Smooth muscle cell (in vitro differentiated cells): ENCODE measurements around the gene FSIP1. TPM values are rescaled to one million over a fixed set of nuclear protein-coding genes. Genes with fewer than 3 reads are reported as not detected.
"Not testable (repeated sequence)": the region's sequence is repeated elsewhere in the genome, so short reads cannot be mapped to it uniquely, and the experiment has no call there.

Experiments used
- DNase-seq: peaks from one replicate; lab custom pipeline; 2025; ENCODE audit not compliant: unreplicated experiment; lab: John Stamatoyannopoulos, UW
- H2AFZ ChIP-seq: fragments of 200-600 bp; sonication (generic); 2 replicates; pipeline ENCODE4 v1.6.0; 2016; ENCODE audit warnings: antibody characterized with exemption, low read depth, mild to moderate bottlenecking
- H3F3A ChIP-seq: fragments of 200-600 bp; sonication (generic); 2 replicates; pipeline ENCODE4 v1.6.0; 2017; ENCODE audit warnings: antibody characterized with exemption, low read depth
- H3K27ac ChIP-seq: fragments of 200-600 bp; sonication (generic); 2 replicates; pipeline ENCODE4 v1.5.1; 2016; ENCODE audit warnings: low read depth, mild to moderate bottlenecking
- H3K27me3 ChIP-seq: fragments of 200-600 bp; sonication (generic); 2 replicates; pipeline ENCODE4 v1.6.1; 2016; ENCODE audit warnings: low read depth, mild to moderate bottlenecking
- H3K36me3 ChIP-seq: fragments of 200-600 bp; sonication (generic); 2 replicates; pipeline ENCODE4 v1.5.1; 2016; ENCODE audit warnings: low read depth
- H3K4me1 ChIP-seq: fragments of 200-600 bp; sonication (generic); 2 replicates; pipeline ENCODE4 v1.5.1; 2016; ENCODE audit warnings: low read depth
- H3K4me2 ChIP-seq: fragments of 200-600 bp; sonication (generic); 2 replicates; pipeline ENCODE4 v1.6.0; 2016; ENCODE audit warnings: mild to moderate bottlenecking
- H3K4me3 ChIP-seq: fragments of 200-600 bp; sonication (generic); 2 replicates; pipeline ENCODE4 v1.5.1; 2016; ENCODE audit warnings: mild to moderate bottlenecking
- H3K79me2 ChIP-seq: fragments of 200-600 bp; sonication (generic); 2 replicates; pipeline ENCODE4 v1.6.0; 2016; ENCODE audit warnings: low read depth, mild to moderate bottlenecking
- H3K9ac ChIP-seq: fragments of 200-600 bp; sonication (generic); 2 replicates; pipeline ENCODE4 v1.6.0; 2016; ENCODE audit warnings: low read depth
- H3K9me3 ChIP-seq: fragments of 200-600 bp; sonication (generic); replicated peaks from 2 replicates; pipeline ENCODE4 v1.5.1; 2016; ENCODE audit warnings: low read depth
- H4K20me1 ChIP-seq: fragments of 200-600 bp; sonication (generic); 2 replicates; pipeline ENCODE4 v1.6.0; 2016; ENCODE audit warnings: low read depth
- CTCF ChIP-seq: fragments of 200-600 bp; sonication (generic); IDR thresholded peaks from 2 replicates; pipeline ENCODE4 v1.5.1; 2017; ENCODE audit warnings: borderline replicate concordance, mild to moderate bottlenecking, antibody characterized with exemption; ENCODE audit not compliant: insufficient read depth, poor library complexity, severe bottlenecking
- WGBS: methylation state at CpG from one replicate; pipeline ENCODE4 v1.1.7; 2016; ENCODE audit warnings: low lambda C conversion rate; 5-methylcytosine and 5-hydroxymethylcytosine counted together
- polyA plus RNA-seq: library from polyadenylated mRNA; unstranded; fragments of >200 nt; fragmentation: Nextera tagmentation; extraction: Ambion mirVana; gene quantifications from 2 replicates; pipeline ENCODE4 v1.2.1, GENCODE V29; 2016
- total RNA-seq: library from RNA; depleted of rRNA; stranded (reverse); fragments of >200 nt; gene quantifications from 2 replicates; pipeline ENCODE4 v1.2.3, GENCODE V29; 2014

Gene FSIP1
- total and polyA plus RNA-seq, 2 experiments from 2014 or later: 0.13 to 0.43 TPM

GRCh38 chr15:39819533-39819932 lies 36.9 kb upstream of the FSIP1 start:
- TF ChIP-seq CTCF: no peak
- Histone ChIP-seq H3K9ac (no peak overlapping the region), H3K9me3 (no peaks in the 10 kb centered on the region), H4K20me1 (peaks cover 19% of the 10 kb centered on the region), H2AFZ (no peak overlapping the region), H3K79me2 (no peaks in the 10 kb centered on the region), H3K4me1 (peaks cover 3% of the 10 kb centered on the region), H3K4me2 (no peak overlapping the region), H3F3A (no peaks in the 10 kb centered on the region), H3K27me3 (no peaks in the 10 kb centered on the region), H3K27ac (no peak overlapping the region), H3K4me3 (no peak overlapping the region), H3K36me3 (no peaks in the 10 kb centered on the region)
- 91% methylated on average over 3 of the region's 3 CpGs for WGBS
- no peak for DNase-seq

- Histone ChIP-seq H3K27me3 (no peaks in the 10 kb centered on the region), H3K79me2 (no peaks in the 10 kb centered on the region), H3K36me3 (no peaks in the 10 kb centered on the region), H3K27ac (no peak overlapping the region), H2AFZ (no peak overlapping the region), H3K4me2 (no peak overlapping the region), H3K9ac (no peak overlapping the region), H3F3A (no peaks in the 10 kb centered on the region), H3K4me1 (peaks cover 3% of the 10 kb centered on the region), H3K9me3 (no peaks in the 10 kb centered on the region), H3K4me3 (no peak overlapping the region), H4K20me1 (peaks cover 19% of the 10 kb centered on the region)
- no peak for DNase-seq
- TF ChIP-seq CTCF: no peak
Measured at GRCh38 chr15:39817892-39818291, 35.3 kb upstream of the FSIP1 start.

- Histone ChIP-seq H3K79me2 (no peaks in the 10 kb centered on the region), H3K27me3 (no peaks in the 10 kb centered on the region), H3K36me3 (no peaks in the 10 kb centered on the region), H3K4me1 (peaks cover 3% of the 10 kb centered on the region), H3F3A (no peaks in the 10 kb centered on the region), H2AFZ (no peak overlapping the region), H3K9me3 (no peaks in the 10 kb centered on the region), H4K20me1 (peaks cover 18% of the 10 kb centered on the region), H3K9ac (no peak overlapping the region), H3K27ac (no peak overlapping the region), H3K4me3 (no peak overlapping the region), H3K4me2 (no peak overlapping the region)
- TF ChIP-seq CTCF: no peak
- 85% methylated on average over 1 of the region's 1 CpG for WGBS
- DNase-seq: no peak
Measured at GRCh38 chr15:39814489-39814888, 31.8 kb upstream of the FSIP1 start.

GRCh38 chr15:39812651-39813050 lies 30.0 kb upstream of the FSIP1 start:
- DNase-seq, H2AFZ ChIP-seq, H3K36me3 ChIP-seq, H3K27ac ChIP-seq, H3K9ac ChIP-seq, H3F3A ChIP-seq, H3K4me3 ChIP-seq, H3K27me3 ChIP-seq, H3K4me2 ChIP-seq, H3K4me1 ChIP-seq, H3K9me3 ChIP-seq, H3K79me2 ChIP-seq: not testable (repeated sequence)
- H4K20me1 ChIP-seq: peaks cover 11% of the 10 kb centered on the region
- 100% methylated on average over 3 of the region's 3 CpGs for WGBS
